Upper lobe of left lung (tissue), 6 donors: ENCODE measurements around the gene CCNQ. TPM values are rescaled to one million over a fixed set of nuclear protein-coding genes. Genes with fewer than 3 reads are reported as not detected.

ENCODE experiments used
- ATAC-seq, 2 donors: fragments of 200-7000 bp; cut with Tn5 transposase; one replicate each; pipeline ENCODE4 v1.9.1; 2022; ENCODE audit warnings: mild to moderate bottlenecking in 2 of 2, moderate library complexity in 2 of 2; ENCODE audit not compliant: low FRiP score in 2 of 2
- DNase-seq, 2 donors: peaks; one replicate each; pipeline ENCODE4 v3.0.0-alpha.2; 2019 to 2020
- H3K27ac ChIP-seq, 4 donors: fragments of 200-600 bp; sonication (generic); one replicate each; pipeline ENCODE4 v1.5.1; 2016 to 2019
- H3K27me3 ChIP-seq, 4 donors: fragments of 200-600 bp; sonication (generic); one replicate each; pipeline ENCODE4 v1.5.1; 2017 to 2019
- H3K36me3 ChIP-seq, 4 donors: fragments of 200-600 bp; sonication (generic); one replicate each; pipeline ENCODE4 v1.5.1; 2016 to 2019
- H3K4me1 ChIP-seq, 4 donors: fragments of 200-600 bp; sonication (generic); one replicate each; pipeline ENCODE4 v1.5.1; 2018 to 2019
- H3K4me3 ChIP-seq, 4 donors: fragments of 200-600 bp; sonication (generic); one replicate each; pipeline ENCODE4 v1.5.1; 2017 to 2019; ENCODE audit warnings: mild to moderate bottlenecking in 2 of 4, moderate library complexity in 1 of 4
- H3K9me3 ChIP-seq, 4 donors: fragments of 200-600 bp; sonication (generic); one replicate each; pipeline ENCODE4 v1.5.1; 2018 to 2019
- EP300 ChIP-seq, 4 donors: sonication (generic); formaldehyde crosslinking; IDR thresholded peaks; one replicate each; pipeline ENCODE4 v1.5.1; 2017; ENCODE audit warnings: antibody characterized with exemption in 4 of 4, control low read depth in 2 of 4
- POLR2A ChIP-seq, 4 donors: fragments of 450-650 bp; IDR thresholded peaks; one replicate each; pipeline ENCODE4 v1.5.1; 2016 to 2017; ENCODE audit warnings: antibody characterized with exemption in 4 of 4, mild to moderate bottlenecking in 2 of 4
- POLR2AphosphoS5 ChIP-seq, 2 donors: sonication (generic); formaldehyde crosslinking; IDR thresholded peaks; one replicate each; pipeline ENCODE4 v1.5.1; 2017; ENCODE audit warnings: antibody characterized with exemption in 2 of 2
- WGBS, 2 donors: methylation state at CpG; one replicate each; pipeline ENCODE4 v1.1.5; 2017 to 2018; 5-methylcytosine and 5-hydroxymethylcytosine counted together
- total RNA-seq, 6 donors: library from RNA; depleted of rRNA in 4 of 6; stranded (reverse); fragments of >200 nt in 4 of 6; gene quantifications; one replicate each; pipeline versions ENCODE4 v1.1.0 to v1.2.1, GENCODE V29; 2016 to 2021
- TF ChIP-seq, protein P1 (sequence below), 6 experiments: fragments of 450-650 bp in 4 of 6; fragments of 200-600 bp in 2 of 6; sonication (generic) in 2 of 6; IDR thresholded peaks; one replicate each; pipeline ENCODE4 v1.5.1; 2016 to 2019; ENCODE audit warnings: antibody characterized with exemption in 6 of 6
- donor health status: DM: no; HTN: no; CAD: no; lungs with moderate emphysema.
- donor health status: DM: no; HTN: yes; CAD: no; lungs with severe emphysema.

CCNQ gene
- total RNA-seq, 6 donors from 2014 or later: 13.4 to 48.2 (median 24.6) TPM

DNA sequence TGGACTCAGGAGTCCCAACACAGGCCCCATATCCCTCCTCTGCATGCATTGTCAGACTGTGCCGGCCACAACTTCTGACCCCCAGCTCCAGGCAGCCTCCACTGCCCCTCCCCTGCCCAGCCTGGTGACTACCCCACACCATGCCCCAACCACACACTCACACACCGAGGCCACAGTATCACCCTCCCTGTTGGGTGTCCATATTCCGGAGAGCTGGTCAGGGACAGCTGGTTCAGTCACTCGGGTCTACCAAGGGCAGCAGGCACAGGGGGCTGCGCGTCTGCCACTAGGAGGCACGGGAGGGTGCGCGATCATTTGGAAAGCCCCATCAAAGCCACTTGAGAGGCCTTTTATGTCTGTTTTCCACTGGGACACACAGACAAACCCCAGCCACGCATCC is 26.3 kb downstream of the CCNQ start:
- H3K36me3 ChIP-seq: no peaks in the 10 kb centered on the region
- no peak overlapping the region for H3K4me3 ChIP-seq
- ATAC-seq (no peak), DNase-seq (no peak)
- peaks cover 0 to 3% (median 0%) of the 10 kb centered on the region in 4 donors for H3K27me3 ChIP-seq
- no peaks in the 10 kb centered on the region for H3K4me1 ChIP-seq
- no peaks in the 10 kb centered on the region for H3K9me3 ChIP-seq
- no peak overlapping the region for H3K27ac ChIP-seq
- 90% methylated on average over 10 of the region's 10 CpGs; no CpG with 5 or more reads in 1 of the 2 donors for WGBS, 2 donors
- TF ChIP-seq EP300 (IDR thresholded peaks at IDR 0.05) (no peak), POLR2AphosphoS5 (IDR thresholded peaks at IDR 0.05) (no peak), POLR2A (IDR thresholded peaks at IDR 0.05) (no peak)
- TF ChIP-seq, protein P1, sequence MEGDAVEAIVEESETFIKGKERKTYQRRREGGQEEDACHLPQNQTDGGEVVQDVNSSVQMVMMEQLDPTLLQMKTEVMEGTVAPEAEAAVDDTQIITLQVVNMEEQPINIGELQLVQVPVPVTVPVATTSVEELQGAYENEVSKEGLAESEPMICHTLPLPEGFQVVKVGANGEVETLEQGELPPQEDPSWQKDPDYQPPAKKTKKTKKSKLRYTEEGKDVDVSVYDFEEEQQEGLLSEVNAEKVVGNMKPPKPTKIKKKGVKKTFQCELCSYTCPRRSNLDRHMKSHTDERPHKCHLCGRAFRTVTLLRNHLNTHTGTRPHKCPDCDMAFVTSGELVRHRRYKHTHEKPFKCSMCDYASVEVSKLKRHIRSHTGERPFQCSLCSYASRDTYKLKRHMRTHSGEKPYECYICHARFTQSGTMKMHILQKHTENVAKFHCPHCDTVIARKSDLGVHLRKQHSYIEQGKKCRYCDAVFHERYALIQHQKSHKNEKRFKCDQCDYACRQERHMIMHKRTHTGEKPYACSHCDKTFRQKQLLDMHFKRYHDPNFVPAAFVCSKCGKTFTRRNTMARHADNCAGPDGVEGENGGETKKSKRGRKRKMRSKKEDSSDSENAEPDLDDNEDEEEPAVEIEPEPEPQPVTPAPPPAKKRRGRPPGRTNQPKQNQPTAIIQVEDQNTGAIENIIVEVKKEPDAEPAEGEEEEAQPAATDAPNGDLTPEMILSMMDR (IDR thresholded peaks at IDR 0.05): no peak

DNA sequence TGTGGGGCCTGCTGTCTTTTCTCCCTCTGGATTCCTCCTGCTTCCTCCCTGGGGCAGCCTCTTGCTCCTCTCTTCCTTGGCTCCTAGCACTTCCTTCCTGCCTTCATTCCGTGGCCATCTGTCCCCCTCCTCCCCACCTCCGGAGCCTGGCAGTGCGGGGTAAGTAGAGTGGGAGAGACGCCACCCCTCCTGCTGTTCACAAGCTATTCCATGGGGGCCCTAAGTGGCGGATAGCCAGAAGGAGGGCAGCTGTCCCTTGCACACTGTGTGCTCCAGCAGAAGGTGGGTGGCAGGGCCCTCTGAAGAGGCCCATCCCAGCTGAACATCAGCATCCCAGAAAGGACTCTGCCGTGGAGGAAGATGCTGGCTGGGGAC is 27.4 kb downstream of the CCNQ start:
- Histone ChIP-seq H3K4me1 (no peaks in the 10 kb centered on the region), H3K27me3 (peaks cover 0 to 3% (median 0%) of the 10 kb centered on the region in 4 donors), H3K9me3 (no peaks in the 10 kb centered on the region), H3K36me3 (no peaks in the 10 kb centered on the region), H3K4me3 (no peak overlapping the region), H3K27ac (no peak overlapping the region)
- DNase-seq: no peak
- TF ChIP-seq POLR2A (IDR thresholded peaks at IDR 0.05) (no peak), EP300 (IDR thresholded peaks at IDR 0.05) (no peak), POLR2AphosphoS5 (IDR thresholded peaks at IDR 0.05) (no peak)
- TF ChIP-seq, protein P1 (IDR thresholded peaks at IDR 0.05): no peak
- no peak for ATAC-seq
- WGBS, 2 donors: 65 to 67% methylated on average over 2 to 6 of the region's 6 CpGs

DNA sequence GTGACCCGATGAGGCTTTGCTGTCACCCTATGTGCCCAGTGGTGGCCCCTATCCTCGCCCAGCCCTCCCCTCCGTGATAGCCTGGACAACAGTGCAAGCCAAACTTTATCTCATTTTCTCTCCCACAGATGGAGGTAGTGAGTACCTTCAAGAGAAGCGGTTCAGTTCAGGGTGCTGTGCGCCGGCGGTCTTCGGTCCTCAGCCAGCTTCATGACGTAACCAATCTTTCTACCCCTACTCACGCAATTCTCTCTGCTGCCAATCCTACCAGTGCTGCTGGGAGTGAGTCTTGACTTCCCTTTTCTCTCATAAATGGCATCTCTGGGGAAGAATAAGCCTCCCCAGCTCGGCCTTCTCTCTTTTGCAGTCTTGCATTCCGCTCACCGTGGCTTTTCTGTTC is 29.5 kb downstream of the CCNQ start:
- Histone ChIP-seq H3K9me3 (no peaks in the 10 kb centered on the region), H3K4me3 (no peak overlapping the region), H3K27me3 (peaks cover 0 to 8% (median 0%) of the 10 kb centered on the region in 4 donors), H3K4me1 (no peaks in the 10 kb centered on the region), H3K27ac (no peak overlapping the region), H3K36me3 (no peaks in the 10 kb centered on the region)
- TF ChIP-seq, protein P1 (IDR thresholded peaks at IDR 0.05): no peak
- TF ChIP-seq EP300 (IDR thresholded peaks at IDR 0.05) (no peak), POLR2A (IDR thresholded peaks at IDR 0.05) (no peak), POLR2AphosphoS5 (IDR thresholded peaks at IDR 0.05) (no peak)
- DNase-seq: no peak
- 82 to 87% methylated on average over 11 to 13 of the region's 13 CpGs for WGBS, 2 donors
- ATAC-seq: no peak

DNA sequence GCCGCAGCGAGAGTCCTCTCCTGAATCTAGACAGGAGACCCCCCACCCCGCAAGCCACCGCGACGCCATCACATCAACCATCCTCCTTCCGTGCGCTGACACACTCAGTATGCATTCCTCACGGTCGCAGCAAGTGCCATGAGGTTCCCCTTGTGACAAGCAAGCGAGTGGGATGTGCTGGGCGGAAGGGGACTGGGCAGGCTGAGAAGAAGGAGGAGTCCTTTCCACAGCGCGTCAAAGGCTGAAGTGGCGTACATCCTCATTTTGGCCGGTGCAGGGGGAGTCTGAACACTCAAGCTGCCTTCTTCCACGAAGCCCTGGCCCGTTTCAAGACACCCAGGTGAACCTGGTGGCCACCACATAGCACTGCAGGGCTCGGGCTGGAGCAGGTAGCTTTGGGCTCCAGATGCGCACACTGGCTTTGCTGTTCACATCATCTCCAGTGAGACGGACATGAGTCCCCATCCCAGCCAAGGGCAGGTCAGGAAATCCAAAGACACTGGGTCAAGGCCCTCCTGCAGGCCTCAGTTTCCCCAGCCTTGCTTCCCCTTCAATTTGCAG is 30.4 kb downstream of the CCNQ start:
- Histone ChIP-seq H3K4me1 (no peaks in the 10 kb centered on the region), H3K36me3 (no peaks in the 10 kb centered on the region), H3K9me3 (no peaks in the 10 kb centered on the region), H3K4me3 (no peak overlapping the region), H3K27me3 (peaks cover 0 to 8% (median 0%) of the 10 kb centered on the region in 4 donors), H3K27ac (no peak overlapping the region)
- DNase-seq (no peak), ATAC-seq (no peak)
- 81 to 94% methylated on average over 8 to 19 of the region's 21 CpGs for WGBS, 2 donors
- no peak for TF ChIP-seq POLR2A (IDR thresholded peaks at IDR 0.05)
- TF ChIP-seq EP300 (IDR thresholded peaks at IDR 0.05): no peak
- TF ChIP-seq, protein P1 (IDR thresholded peaks at IDR 0.05): no peak
- no peak for TF ChIP-seq POLR2AphosphoS5 (IDR thresholded peaks at IDR 0.05)

DNA sequence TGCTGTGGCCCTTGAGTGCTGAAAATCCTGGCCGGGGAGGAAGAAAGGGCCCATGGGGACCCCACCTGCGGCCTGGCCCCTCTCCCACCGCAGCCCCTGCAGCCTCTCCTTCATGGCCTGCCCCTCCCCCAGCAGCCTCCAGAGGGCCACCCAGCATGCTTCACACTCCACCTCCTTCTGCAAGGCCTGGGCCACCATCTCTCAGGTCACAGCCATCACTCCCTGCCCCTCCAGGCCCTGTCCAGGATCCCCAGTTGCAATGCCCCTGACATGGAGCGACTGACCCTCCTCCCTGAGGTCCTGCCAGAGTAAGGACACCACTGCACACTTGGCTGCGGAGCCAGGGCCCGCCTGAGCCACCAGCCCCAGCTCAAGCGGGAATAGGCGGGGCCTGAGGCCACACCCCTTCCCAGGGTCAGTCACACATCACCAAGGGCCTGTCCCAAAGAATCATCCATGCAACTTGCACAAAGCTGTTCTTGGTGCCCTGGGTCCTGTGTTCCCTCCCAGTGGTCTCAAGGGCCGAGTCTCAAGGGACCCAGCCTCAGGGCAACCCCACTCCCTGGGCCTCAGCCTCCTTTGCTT is 32.9 kb downstream of the CCNQ start:
- TF ChIP-seq POLR2A (IDR thresholded peaks at IDR 0.05) (no peak), POLR2AphosphoS5 (IDR thresholded peaks at IDR 0.05) (no peak), EP300 (IDR thresholded peaks at IDR 0.05) (no peak)
- TF ChIP-seq, protein P1 (IDR thresholded peaks at IDR 0.05): no peak
- Histone ChIP-seq H3K27me3 (peaks cover 0 to 4% (median 0%) of the 10 kb centered on the region in 4 donors), H3K4me1 (no peaks in the 10 kb centered on the region), H3K4me3 (no peak overlapping the region), H3K36me3 (no peaks in the 10 kb centered on the region), H3K9me3 (no peaks in the 10 kb centered on the region), H3K27ac (no peak overlapping the region)
- no peak for DNase-seq
- ATAC-seq: no peak
- WGBS, 2 donors: 72% methylated on average over 9 of the region's 9 CpGs; no CpG with 5 or more reads in 1 of the 2 donors
